Gastroesophageal sphincter (tissue), 4 donors: Measurements from ENCODE around the gene SMIM21. TPM values are rescaled to one million over a fixed set of nuclear protein-coding genes. Genes with fewer than 3 reads are reported as not detected.

Source experiments
- ATAC-seq: fragments of 150-250 bp; one replicate; pipeline ENCODE4 v1.9.1; 2016; ENCODE audit warnings: mild to moderate bottlenecking, moderate library complexity
- H3K27ac ChIP-seq, 4 donors: fragments of 200-600 bp; sonication (generic) in 3 of 4; 1 replicate in 3 of 4; 2 replicates in 1 of 4; pipeline ENCODE4 v1.5.1; 2016 to 2019
- H3K27me3 ChIP-seq: fragments of 200-600 bp; sonication (generic); one replicate; pipeline ENCODE4 v1.5.1; 2019
- H3K36me3 ChIP-seq, 2 donors: fragments of 200-600 bp; sonication (generic); one replicate each; pipeline ENCODE4 v1.5.1; 2019; ENCODE audit warnings: control low read depth in 1 of 2
- H3K4me1 ChIP-seq, 3 donors: fragments of 200-600 bp; sonication (generic); 1 replicate in 2 of 3; 2 replicates in 1 of 3; pipeline ENCODE4 v1.5.1; 2016 to 2019; ENCODE audit warnings: control low read depth in 2 of 3
- H3K4me3 ChIP-seq, 2 donors: fragments of 200-600 bp; sonication (generic); one replicate each; pipeline ENCODE4 v1.5.1; 2019; ENCODE audit warnings: mild to moderate bottlenecking in 1 of 2, moderate library complexity in 1 of 2
- H3K9me3 ChIP-seq, 3 donors: fragments of 200-600 bp; sonication (generic); one replicate each; pipeline ENCODE4 v1.5.1; 2017 to 2019; ENCODE audit warnings: control low read depth in 2 of 3
- CTCF ChIP-seq, 4 experiments: fragments of 200-600 bp in 2 of 4; fragments of 450-650 bp in 2 of 4; sonication (generic) in 1 of 4; IDR thresholded peaks; one replicate each; pipeline ENCODE4 v1.5.1; 2017 to 2019; ENCODE audit warnings: antibody characterized with exemption in 4 of 4, mild to moderate bottlenecking in 2 of 4, moderate library complexity in 2 of 4
- EP300 ChIP-seq: sonication (generic); formaldehyde crosslinking; IDR thresholded peaks from one replicate; pipeline ENCODE4 v1.6.1; 2017; ENCODE audit warnings: antibody characterized with exemption, mild to moderate bottlenecking
- POLR2A ChIP-seq, 2 donors: fragments of 450-650 bp; IDR thresholded peaks; one replicate each; pipeline ENCODE4 v1.6.1; 2017; ENCODE audit warnings: antibody characterized with exemption in 2 of 2, mild to moderate bottlenecking in 2 of 2, moderate library complexity in 1 of 2
- POLR2AphosphoS5 ChIP-seq: sonication (generic); formaldehyde crosslinking; IDR thresholded peaks from one replicate; pipeline ENCODE4 v1.6.1; 2017; ENCODE audit warnings: antibody characterized with exemption
- WGBS, 2 donors: methylation state at CpG; one replicate each; pipeline ENCODE4 v1.1.5; 2018; ENCODE audit warnings: low coverage in 1 of 2; 5-methylcytosine and 5-hydroxymethylcytosine counted together
- total RNA-seq, 4 donors: library from RNA; depleted of rRNA; stranded (reverse); fragments of >200 nt; gene quantifications; one replicate each; pipeline ENCODE4 v1.1.0, GENCODE V29; 2016

Gene SMIM21
- total RNA-seq, 4 donors from 2014 or later, result not detected

- no peak for ATAC-seq
- TF ChIP-seq POLR2A (IDR thresholded peaks at IDR 0.05) (no peak), EP300 (no peak), CTCF (IDR thresholded peaks at IDR 0.05) (no peak), POLR2AphosphoS5 (no peak)
- 56 to 100% methylated on average over 1 to 2 of the region's 7 CpGs for WGBS, 2 donors
- Histone ChIP-seq H3K36me3 (no peaks in the 10 kb centered on the region), H3K4me3 (no peak overlapping the region), H3K27ac (no peak overlapping the region), H3K9me3 (no peaks in the 10 kb centered on the region), H3K4me1 (peaks cover 0 to 7% (median 0%) of the 10 kb centered on the region in 3 donors), H3K27me3 (no peaks in the 10 kb centered on the region)
Observed at GRCh38 chr18:75472396-75472795, 44.9 kb upstream of the SMIM21 start.

GRCh38 chr18:75471850-75472249 is 44.3 kb upstream of the SMIM21 start:
- H3K36me3 ChIP-seq, result no peaks in the 10 kb centered on the region
- no peaks in the 10 kb centered on the region for H3K27me3 ChIP-seq
- no peak overlapping the region for H3K27ac ChIP-seq
- H3K4me3 ChIP-seq, result no peak overlapping the region
- ATAC-seq, result no peak
- H3K9me3 ChIP-seq, result no peaks in the 10 kb centered on the region
- peaks cover 0 to 7% (median 0%) of the 10 kb centered on the region in 3 donors for H3K4me1 ChIP-seq
- TF ChIP-seq CTCF (IDR thresholded peaks at IDR 0.05) (no peak), POLR2A (IDR thresholded peaks at IDR 0.05) (no peak), EP300 (no peak), POLR2AphosphoS5 (no peak)
- WGBS, 2 donors, result 75 to 87% methylated on average over 3 to 7 of the region's 9 CpGs

GRCh38 chr18:75467851-75468250 is 40.3 kb upstream of the SMIM21 start:
- no peak overlapping the region for H3K27ac ChIP-seq
- H3K9me3 ChIP-seq, result no peaks in the 10 kb centered on the region
- H3K4me3 ChIP-seq, result no peak overlapping the region
- H3K4me1 ChIP-seq, result peaks cover 0 to 2% (median 0%) of the 10 kb centered on the region in 3 donors
- no peak for ATAC-seq
- no peaks in the 10 kb centered on the region for H3K36me3 ChIP-seq
- no peaks in the 10 kb centered on the region for H3K27me3 ChIP-seq
- TF ChIP-seq POLR2AphosphoS5 (no peak), EP300 (no peak), POLR2A (IDR thresholded peaks at IDR 0.05) (no peak), CTCF (IDR thresholded peaks at IDR 0.05) (no peak)
- WGBS, 2 donors, result 86 to 89% methylated on average over 4 to 5 of the region's 5 CpGs

- no peaks in the 10 kb centered on the region for H3K9me3 ChIP-seq
- no peak for ATAC-seq
- no peaks in the 10 kb centered on the region for H3K36me3 ChIP-seq
- H3K4me1 ChIP-seq, result peaks cover 0 to 6% (median 0%) of the 10 kb centered on the region in 3 donors
- 73 to 89% methylated on average over 3 to 9 of the region's 12 CpGs for WGBS, 2 donors
- no peak overlapping the region for H3K27ac ChIP-seq
- H3K4me3 ChIP-seq, result no peak overlapping the region
- no peaks in the 10 kb centered on the region for H3K27me3 ChIP-seq
- TF ChIP-seq POLR2AphosphoS5 (no peak), EP300 (no peak), CTCF (IDR thresholded peaks at IDR 0.05) (no peak), POLR2A (IDR thresholded peaks at IDR 0.05) (no peak)
Observed at GRCh38 chr18:75467281-75467795, 39.8 kb upstream of the SMIM21 start.

- no peak for ATAC-seq
- Histone ChIP-seq H3K4me3 (no peak overlapping the region), H3K36me3 (no peaks in the 10 kb centered on the region), H3K27me3 (no peaks in the 10 kb centered on the region), H3K4me1 (peaks cover 0 to 6% (median 0%) of the 10 kb centered on the region in 3 donors), H3K27ac (no peak overlapping the region), H3K9me3 (no peaks in the 10 kb centered on the region)
- TF ChIP-seq EP300 (no peak), POLR2AphosphoS5 (no peak), POLR2A (IDR thresholded peaks at IDR 0.05) (no peak), CTCF (IDR thresholded peaks at IDR 0.05) (no peak)
- WGBS, 2 donors, result 89 to 100% methylated on average over 4 of the region's 13 CpGs
Observed at GRCh38 chr18:75464356-75464755, 36.9 kb upstream of the SMIM21 start.
